IMR-90 (cell line): Measurements from ENCODE around the gene KMT2E. TPM values are rescaled to one million over a fixed set of nuclear protein-coding genes. Genes with fewer than 3 reads are reported as not detected.

ENCODE experiments used
- ATAC-seq: fragments of 200-7000 bp; cut with Tn5 transposase; 2 replicates; pipeline ENCODE4 v1.9.1; 2020; ENCODE audit warnings: low read depth, mild to moderate bottlenecking, moderate library complexity
- BruUV-seq: library from RNA; stranded (reverse); fragments of 400-500 nt; replicated peaks from 2 replicates; lab custom pipeline; 2021; lab: Mats Ljungman, UMichigan
- CTCF ChIA-PET: fragments of 300-600 bp; formaldehyde crosslinking; extraction: SDS; loops from one replicate; lab custom pipeline; 2021; ENCODE audit warnings: antibody characterized with exemption; lab: Yijun Ruan, JAX
- POLR2A ChIA-PET: fragments of 300-600 bp; sonication (Branson Sonifier 250); formaldehyde crosslinking; loops from one replicate; lab custom pipeline; 2022; ENCODE audit warnings: antibody characterized with exemption; ENCODE audit not compliant: unreplicated experiment; lab: Charles Lee
- DNase-seq: peaks from one replicate; pipeline ENCODE4 v3.0.0; 2013
- H2AFZ ChIP-seq: replicated peaks from 2 replicates; pipeline ENCODE3; 2013; ENCODE audit warnings: low read length, mild to moderate bottlenecking; ENCODE audit not compliant: poor library complexity
- H2AK5ac ChIP-seq: 2 replicates; pipeline ENCODE4 v1.6.1; 2013; ENCODE audit warnings: low read depth, low read length, inconsistent platforms
- H2AK9ac ChIP-seq: replicated peaks from 2 replicates; pipeline ENCODE3; 2013; ENCODE audit warnings: mild to moderate bottlenecking, low read depth, low read length, moderate library complexity; ENCODE audit not compliant: poor library complexity
- H2BK120ac ChIP-seq: 2 replicates; pipeline ENCODE4 v1.6.1; 2013; ENCODE audit warnings: low read depth, low read length, inconsistent platforms
- H2BK15ac ChIP-seq: 3 replicates; pipeline ENCODE4 v1.6.1; 2013; ENCODE audit warnings: low read depth, low read length, inconsistent platforms
- H2BK20ac ChIP-seq: 2 replicates; pipeline ENCODE4 v1.6.1; 2013; ENCODE audit warnings: low read depth, mild to moderate bottlenecking, inconsistent platforms, low read length, moderate library complexity
- H2BK5ac ChIP-seq: 2 replicates; pipeline ENCODE4 v1.6.1; 2013; ENCODE audit warnings: mild to moderate bottlenecking, low read depth, low read length, inconsistent platforms; ENCODE audit not compliant: poor library complexity, severe bottlenecking
- H3K14ac ChIP-seq: replicated peaks from 2 replicates; pipeline ENCODE4 v1.6.1; 2013; ENCODE audit warnings: low read depth, low read length, inconsistent platforms
- H3K18ac ChIP-seq: 2 replicates; pipeline ENCODE4 v1.6.1; 2013; ENCODE audit warnings: low read depth, low read length, control low read depth
- H3K23ac ChIP-seq: 2 replicates; pipeline ENCODE4 v1.6.1; 2013; ENCODE audit warnings: low read depth, low read length, inconsistent platforms
- H3K27ac ChIP-seq: 2 replicates; pipeline ENCODE4 v1.5.1; 2013; ENCODE audit warnings: mild to moderate bottlenecking, control low read depth, low read length; ENCODE audit not compliant: insufficient read depth
- H3K27me3 ChIP-seq: 2 replicates; pipeline ENCODE4 v1.6.1; 2013; ENCODE audit warnings: low read length; ENCODE audit not compliant: control insufficient read depth, insufficient read depth
- H3K36me3 ChIP-seq: 2 replicates; pipeline ENCODE4 v1.6.1; 2013; ENCODE audit warnings: low read length, mixed read lengths; ENCODE audit not compliant: control insufficient read depth, insufficient read depth
- H3K4ac ChIP-seq: 2 replicates; pipeline ENCODE4 v1.6.1; 2013; ENCODE audit warnings: low read depth, low read length, inconsistent platforms
- H3K4me1 ChIP-seq: 2 replicates; pipeline ENCODE4 v1.6.1; 2013; ENCODE audit warnings: low read length, mixed read lengths; ENCODE audit not compliant: control insufficient read depth, insufficient read depth
- H3K4me2 ChIP-seq: 2 replicates; pipeline ENCODE4 v1.6.1; 2013; ENCODE audit warnings: low read depth, mild to moderate bottlenecking, control low read depth, low read length, moderate library complexity
- H3K4me3 ChIP-seq: 2 replicates; pipeline ENCODE4 v1.5.1; 2013; ENCODE audit warnings: low read depth, mild to moderate bottlenecking, control low read depth, low read length, moderate library complexity; ENCODE audit not compliant: insufficient read depth
- H3K56ac ChIP-seq: 2 replicates; pipeline ENCODE4 v1.6.1; 2013; ENCODE audit warnings: low read length, inconsistent platforms; ENCODE audit not compliant: insufficient read depth; ENCODE audit errors: extremely low read depth
- H3K79me1 ChIP-seq, 2 experiments: 2 replicates each; pipeline ENCODE4 v1.6.1; 2013; ENCODE audit warnings: low read length in 2 of 2, inconsistent platforms in 1 of 2, low read depth in 1 of 2
- H3K9ac ChIP-seq: 2 replicates; pipeline ENCODE4 v1.6.1; 2013; ENCODE audit warnings: low read depth, low read length, control low read depth
- H3K9me1 ChIP-seq: 2 replicates; pipeline ENCODE4 v1.6.1; 2013; ENCODE audit warnings: low read length, inconsistent platforms; ENCODE audit not compliant: insufficient read depth
- H3K9me3 ChIP-seq: 2 replicates; pipeline ENCODE4 v1.6.1; 2013; ENCODE audit warnings: low read length; ENCODE audit not compliant: control insufficient read depth, insufficient read depth
- H4K20me1 ChIP-seq: 2 replicates; pipeline ENCODE4 v1.6.1; 2013; ENCODE audit warnings: low read length, inconsistent platforms; ENCODE audit not compliant: insufficient read depth
- H4K5ac ChIP-seq: 2 replicates; pipeline ENCODE4 v1.6.1; 2013; ENCODE audit warnings: mild to moderate bottlenecking, low read depth, low read length, control low read depth
- H4K8ac ChIP-seq, 2 experiments: 2 replicates each; pipeline ENCODE4 v1.6.1; 2013; ENCODE audit warnings: low read depth in 2 of 2, low read length in 2 of 2, control low read depth in 1 of 2, inconsistent platforms in 1 of 2
- H4K91ac ChIP-seq: 2 replicates; pipeline ENCODE4 v1.6.1; 2013; ENCODE audit warnings: low read depth, low read length, inconsistent platforms; ENCODE audit not compliant: insufficient read depth
- BHLHE40 ChIP-seq: fragments of 150-350 bp; IDR thresholded peaks from 2 replicates; pipeline ENCODE4 v1.6.1; 2016; ENCODE audit warnings: mild to moderate bottlenecking, low read depth, low read length
- CEBPB ChIP-seq: IDR thresholded peaks from 2 replicates; pipeline ENCODE4 v1.6.1; 2012; ENCODE audit warnings: low read depth, low read length, improper control_type of control experiment
- CHD1 ChIP-seq: IDR thresholded peaks from 2 replicates; pipeline ENCODE4 v1.6.1; 2012; ENCODE audit warnings: low read depth, low read length, improper control_type of control experiment
- CTCF ChIP-seq: conservative IDR thresholded peaks from 2 replicates; pipeline ENCODE4 v1.5.1; 2012; ENCODE audit warnings: mild to moderate bottlenecking, low read depth, low read length, improper control_type of control experiment
- ELK1 ChIP-seq: fragments of 150-350 bp; IDR thresholded peaks from 2 replicates; pipeline ENCODE4 v1.6.1; 2016; ENCODE audit warnings: low read depth, mild to moderate bottlenecking, low read length, moderate library complexity, borderline replicate concordance
- FOS ChIP-seq: fragments of 150-350 bp; IDR thresholded peaks from 2 replicates; pipeline ENCODE4 v1.6.1; 2016; ENCODE audit warnings: low read depth, low read length
- MAZ ChIP-seq: IDR thresholded peaks from 2 replicates; pipeline ENCODE4 v1.6.1; 2012; ENCODE audit warnings: low read depth, mild to moderate bottlenecking, low read length, improper control_type of control experiment, moderate library complexity, borderline replicate concordance
- MXI1 ChIP-seq: IDR thresholded peaks from 2 replicates; pipeline ENCODE4 v1.6.1; 2012; ENCODE audit warnings: low read depth, mild to moderate bottlenecking, low read length, moderate library complexity, borderline replicate concordance
- NFE2L2 ChIP-seq: fragments of 150-350 bp; IDR thresholded peaks from 2 replicates; pipeline ENCODE4 v1.6.1; 2016; ENCODE audit warnings: low read depth, mild to moderate bottlenecking, low read length
- POLR2A ChIP-seq: IDR thresholded peaks from 2 replicates; pipeline ENCODE4 v1.6.1; 2012; ENCODE audit warnings: mild to moderate bottlenecking, low read depth, low read length
- RAD21 ChIP-seq: IDR thresholded peaks from 2 replicates; pipeline ENCODE4 v1.6.1; 2012; ENCODE audit warnings: low read length, improper control_type of control experiment
- RCOR1 ChIP-seq: IDR thresholded peaks from 2 replicates; pipeline ENCODE4 v1.6.1; 2012; ENCODE audit warnings: mild to moderate bottlenecking, low read length, improper control_type of control experiment; ENCODE audit not compliant: insufficient replicate concordance
- RFX5 ChIP-seq: IDR thresholded peaks from 2 replicates; pipeline ENCODE4 v1.8.0; 2012; ENCODE audit warnings: low read depth, mild to moderate bottlenecking, low read length, moderate library complexity
- SMC3 ChIP-seq: fragments of 150-350 bp; IDR thresholded peaks from 2 replicates; pipeline ENCODE4 v1.6.1; 2016; ENCODE audit warnings: low read depth, mild to moderate bottlenecking, antibody characterized with exemption, low read length, moderate library complexity
- USF2 ChIP-seq: fragments of 150-350 bp; IDR thresholded peaks from 2 replicates; pipeline ENCODE4 v1.6.1; 2017; ENCODE audit warnings: mild to moderate bottlenecking, antibody characterized with exemption, low read length, low read depth
- WGBS, 2 experiments: methylation state at CpG; one replicate each; pipeline versions ENCODE4 v1.1.5 to v1.1.7; 2013; ENCODE audit warnings: missing lambda C conversion rate in 2 of 2; ENCODE audit not compliant: insufficient read length in 1 of 2; ENCODE audit errors: extremely low coverage in 2 of 2; 5-methylcytosine and 5-hydroxymethylcytosine counted together
- dilution Hi-C: fragments of 300-500 bp; cut with HindIII; formaldehyde crosslinking; loops from one replicate; pipeline ENCODE4 v1.14.3; 2018; ENCODE audit warnings: low sequenced_read_pairs; ENCODE audit not compliant: unreplicated experiment
- in situ Hi-C: fragments of 300-500 bp; cut with MboI; formaldehyde crosslinking; loops from 3 replicates; pipeline ENCODE4 v1.14.3; 2019; ENCODE audit warnings: low sequenced_read_pairs, inconsistent platforms, mixed read lengths
- intact Hi-C: fragments of 100-400 bp; cut with micrococcal nuclease; formaldehyde crosslinking; loops from 2 replicates; pipeline ENCODE4 v1.10.0; 2022
- polyA plus RNA-seq, 3 experiments: library from polyadenylated mRNA; depleted of rRNA; stranded (reverse); fragments of >200 nt; gene quantifications; 2 replicates each; pipeline ENCODE4 v1.2.3, GENCODE V29; 2012; ENCODE audit warnings: low replicate concordance in 1 of 3
- total RNA-seq: library from RNA; depleted of rRNA; stranded (reverse); fragments of >200 nt; gene quantifications from 2 replicates; pipeline ENCODE4 v1.2.3, GENCODE V29; 2012

Gene KMT2E
- total and polyA plus RNA-seq, 2 of the 4 experiments (the other 2 are of a cell fraction), result 16.8 to 79.2 TPM

GRCh38 chr7:105102557-105103352 lies 88.8 kb downstream of the KMT2E start:
- DNase-seq (no peak), ATAC-seq (no peak)
- H3K18ac ChIP-seq, result no peak overlapping the region
- H3K9ac ChIP-seq, result no peak overlapping the region
- BruUV-seq, result no TSS peak
- dilution Hi-C loops, result no loop called here
- H3K79me1 ChIP-seq, result peaks cover 28 to 40% of the 10 kb centered on the region in 2 experiments
- peaks cover 3% of the 10 kb centered on the region; the same call in 1 of the 2 replicates for H3K9me1 ChIP-seq
- no peak overlapping the region for H4K8ac ChIP-seq
- no peak overlapping the region for H2AK9ac ChIP-seq
- H2AK5ac ChIP-seq, result no peak overlapping the region
- in situ Hi-C loops, result no loop called here
- ChIA-PET POLR2A (no interaction called here), CTCF (no interaction called here)
- H3K27ac ChIP-seq, result no peak overlapping the region
- peak overlapping the region; percentile 29 for H2BK5ac ChIP-seq
- H2BK20ac ChIP-seq, result no peak overlapping the region
- H3K4me2 ChIP-seq, result no peak overlapping the region
- H3K14ac ChIP-seq, result no peak overlapping the region
- no peak overlapping the region for H2BK120ac ChIP-seq
- H4K20me1 ChIP-seq, result 0 out of 2 replicates have a peak, but pooled peaks cover 4% of the 10 kb centered on the region
- H2BK15ac ChIP-seq, result no peak overlapping the region
- peaks cover 8% of the 10 kb centered on the region for H3K4me1 ChIP-seq
- no peak overlapping the region for H3K4me3 ChIP-seq
- no CpG with 5 or more reads among the region's 4 CpGs for WGBS, 2 experiments
- peaks cover 36% of the 10 kb centered on the region for H3K36me3 ChIP-seq
- H3K23ac ChIP-seq, result peak overlapping the region; percentile 53; the same call in 1 of the 2 replicates
- H4K5ac ChIP-seq, result no peak overlapping the region
- no peak overlapping the region for H3K4ac ChIP-seq
- H4K91ac ChIP-seq, result no peak overlapping the region
- intact Hi-C loops, result loop anchor here (2.0 to 5.0 kb wide), 2 partner anchors 122 to 180 kb away; no protein-coding TSS in a partner anchor
- no peak overlapping the region for H2AFZ ChIP-seq
- H3K27me3 ChIP-seq, result no peaks in the 10 kb centered on the region
- H3K56ac ChIP-seq, result no peak overlapping the region
- H3K9me3 ChIP-seq, result no peaks in the 10 kb centered on the region
- TF ChIP-seq MXI1, result no peak
- no peak for TF ChIP-seq NFE2L2
- no peak for TF ChIP-seq CHD1
- no peak for TF ChIP-seq RAD21
- TF ChIP-seq ELK1, result no peak
- no peak for TF ChIP-seq SMC3
- TF ChIP-seq BHLHE40, result no peak
- no peak for TF ChIP-seq RFX5
- no peak for TF ChIP-seq CEBPB
- TF ChIP-seq FOS, result no peak
- TF ChIP-seq RCOR1, result no peak
- no peak for TF ChIP-seq USF2
- TF ChIP-seq MAZ, result no peak
- TF ChIP-seq CTCF, result no peak
- TF ChIP-seq POLR2A, result no peak
